Rectal smooth muscle tissue (tissue), 1 donor: ENCODE results near the gene NFU1.
A peak's percentile ranks its signal among the peaks of the same experiment; 100 is the strongest.
"Not testable (repeated sequence)": the region's sequence is repeated elsewhere in the genome, so short reads cannot be mapped to it uniquely, and the experiment has no call there.

Experiments used
- H3K27ac ChIP-seq: one replicate; pipeline ENCODE4 v1.7.0; 2013; ENCODE audit warnings: low read depth, low read length, inconsistent platforms
- H3K27me3 ChIP-seq: one replicate; pipeline ENCODE4 v1.7.0; 2013; ENCODE audit warnings: low read length; ENCODE audit not compliant: control insufficient read depth, insufficient read depth
- H3K36me3 ChIP-seq: one replicate; pipeline ENCODE4 v1.7.0; 2013; ENCODE audit warnings: low read length; ENCODE audit not compliant: control insufficient read depth, insufficient read depth
- H3K4me1 ChIP-seq: one replicate; pipeline ENCODE4 v1.7.0; 2013; ENCODE audit warnings: low read length; ENCODE audit not compliant: control insufficient read depth, insufficient read depth
- H3K4me3 ChIP-seq: one replicate; pipeline ENCODE4 v1.7.0; 2013; ENCODE audit warnings: low read length
- H3K9ac ChIP-seq: one replicate; pipeline ENCODE4 v1.7.0; 2013; ENCODE audit warnings: low read length

NFU1 gene

GRCh38 chr2:69443673-69444072 is 6.4 kb upstream of the NFU1 start:
- not testable (repeated sequence) for H3K27me3 ChIP-seq, H3K4me1 ChIP-seq, H3K4me3 ChIP-seq, H3K36me3 ChIP-seq, H3K9ac ChIP-seq, H3K27ac ChIP-seq

GRCh38 chr2:69439499-69439898 is 2.3 kb upstream of the NFU1 start:
- H3K27ac ChIP-seq, H3K9ac ChIP-seq, H3K27me3 ChIP-seq, H3K4me3 ChIP-seq, H3K36me3 ChIP-seq: not testable (repeated sequence)
- peaks cover 14% of the 10 kb centered on the region for H3K4me1 ChIP-seq

DNA sequence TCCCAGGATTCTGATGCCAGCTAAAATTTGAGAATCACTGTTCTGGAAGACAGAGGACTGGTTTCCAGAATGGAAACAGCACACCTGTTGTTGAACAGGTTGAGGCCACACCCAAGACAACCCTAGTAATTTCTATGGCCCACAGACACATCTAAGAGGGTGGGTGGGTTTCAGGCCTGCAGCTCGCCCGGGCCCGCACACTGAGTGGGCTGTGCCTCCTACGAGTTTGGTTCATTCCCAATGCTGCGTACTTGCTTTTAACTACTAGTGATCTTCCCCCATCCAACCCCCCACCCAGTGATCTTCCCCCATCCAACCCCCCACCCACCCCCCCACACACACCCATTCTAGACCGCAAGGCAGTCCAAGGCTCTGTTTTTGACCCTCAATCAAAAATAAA is 1.3 kb upstream of the NFU1 start:
- Histone ChIP-seq H3K9ac (no peak overlapping the region), H3K27ac (peak overlapping the region; percentile 100), H3K36me3 (no peaks in the 10 kb centered on the region), H3K27me3 (no peaks in the 10 kb centered on the region), H3K4me1 (peaks cover 14% of the 10 kb centered on the region), H3K4me3 (no peak overlapping the region)

DNA sequence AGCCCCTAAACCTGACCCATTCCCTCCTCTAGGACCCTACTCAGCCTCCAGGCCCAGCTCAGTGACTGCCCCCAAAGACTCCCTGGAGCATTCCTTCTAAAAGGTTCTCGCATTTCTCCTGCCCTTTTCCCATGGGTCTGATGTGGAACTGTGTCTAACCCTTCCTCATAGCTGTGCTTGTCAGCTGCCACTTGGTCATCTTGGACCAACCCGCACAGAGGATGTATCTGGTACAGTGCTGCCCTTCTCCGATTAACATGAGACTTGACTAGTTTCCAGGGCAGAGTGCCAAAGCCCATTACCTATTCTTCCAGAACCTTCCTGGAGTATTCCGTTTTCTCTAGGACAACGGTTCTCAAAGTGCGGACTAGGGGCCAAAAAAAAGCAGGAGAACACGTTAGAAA is 518 bp upstream of the NFU1 start:
- H3K9ac ChIP-seq: peak overlapping the region; percentile 68
- H3K36me3 ChIP-seq: no peaks in the 10 kb centered on the region
- H3K4me3 ChIP-seq: peak overlapping the region; percentile 82
- H3K27me3 ChIP-seq: no peaks in the 10 kb centered on the region
- peaks cover 14% of the 10 kb centered on the region for H3K4me1 ChIP-seq
- peak overlapping the region; percentile 100 for H3K27ac ChIP-seq

DNA sequence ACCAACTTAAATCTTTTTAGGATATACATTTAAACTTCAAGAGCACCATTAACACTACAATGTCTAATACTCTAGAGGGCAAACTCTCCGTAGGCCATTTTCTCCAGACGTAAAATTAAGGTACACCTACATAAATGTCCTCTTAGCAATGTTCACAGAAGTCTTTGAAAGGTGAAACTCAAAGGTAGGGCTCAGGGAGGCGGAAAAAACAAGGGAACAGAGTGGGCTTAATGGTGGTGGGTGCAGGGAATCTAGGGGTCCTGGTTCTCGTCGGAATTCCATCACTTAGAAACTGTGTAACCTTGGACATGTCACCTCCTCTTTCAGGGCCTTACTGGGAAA is 668 bp downstream of the NFU1 start:
- peaks cover 14% of the 10 kb centered on the region for H3K4me1 ChIP-seq
- H3K36me3 ChIP-seq: no peaks in the 10 kb centered on the region
- H3K9ac ChIP-seq: peak overlapping the region; percentile 68
- no peaks in the 10 kb centered on the region for H3K27me3 ChIP-seq
- peak overlapping the region; percentile 100 for H3K27ac ChIP-seq
- H3K4me3 ChIP-seq: peak overlapping the region; percentile 82

- Histone ChIP-seq H3K27me3 (no peaks in the 10 kb centered on the region), H3K4me3 (no peak overlapping the region), H3K4me1 (peaks cover 14% of the 10 kb centered on the region), H3K36me3 (peaks cover 5% of the 10 kb centered on the region), H3K9ac (no peak overlapping the region), H3K27ac (no peak overlapping the region)
Observed at GRCh38 chr2:69434753-69435152, 2.5 kb downstream of the NFU1 start.

GRCh38 chr2:69429491-69430183 is 7.6 kb downstream of the NFU1 start:
- H3K36me3 ChIP-seq: peaks cover 7% of the 10 kb centered on the region

DNA sequence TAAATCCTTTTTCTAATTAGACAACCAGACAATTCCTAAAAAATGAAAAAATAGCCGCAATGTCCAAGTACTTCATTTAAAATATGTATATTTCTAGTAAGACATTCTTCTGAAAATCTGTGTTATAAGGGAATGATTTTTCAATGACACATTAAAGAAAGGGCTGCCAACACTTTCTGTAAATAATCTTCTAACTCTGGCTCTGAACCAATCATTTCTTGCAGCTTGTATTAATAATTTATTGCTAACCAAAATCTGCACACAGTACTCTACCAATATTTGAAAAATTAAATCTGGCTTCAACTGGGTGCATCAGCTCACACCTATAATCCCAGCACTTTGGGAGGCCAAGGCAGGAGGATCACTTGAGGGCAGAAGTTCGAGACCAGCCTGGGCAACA is 8.3 kb downstream of the NFU1 start:
- H3K27me3 ChIP-seq: no peaks in the 10 kb centered on the region
- H3K9ac ChIP-seq: no peak overlapping the region
- no peaks in the 10 kb centered on the region for H3K4me1 ChIP-seq
- H3K4me3 ChIP-seq: no peak overlapping the region
- H3K27ac ChIP-seq: no peak overlapping the region
- peaks cover 7% of the 10 kb centered on the region for H3K36me3 ChIP-seq

More at GRCh38 chr2:69429491-69430183, 7.6 kb downstream of the NFU1 start:
- no peaks in the 10 kb centered on the region for H3K4me1 ChIP-seq
- H3K9ac ChIP-seq: no peak overlapping the region
- no peak overlapping the region for H3K4me3 ChIP-seq
- no peak overlapping the region for H3K27ac ChIP-seq
- H3K27me3 ChIP-seq: no peaks in the 10 kb centered on the region

DNA sequence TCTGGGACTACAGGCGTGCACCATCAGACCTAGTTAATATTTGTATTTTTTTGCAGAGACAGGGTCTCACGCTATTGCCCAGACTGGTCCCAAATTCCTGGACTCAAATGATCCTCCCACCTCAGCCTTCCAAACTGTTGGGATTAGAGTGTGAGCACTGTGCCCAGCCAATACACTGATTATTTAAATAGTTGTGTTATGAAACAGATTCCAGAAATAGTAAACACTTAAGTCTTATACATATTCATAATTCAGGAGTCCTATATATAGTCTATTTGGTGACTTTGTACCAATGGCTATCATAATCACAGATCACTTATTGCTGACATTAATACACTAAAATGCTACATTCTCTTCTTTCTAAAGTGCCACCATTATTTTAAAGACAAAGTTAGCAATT is 12.8 kb downstream of the NFU1 start:
- Histone ChIP-seq H3K4me3 (no peak overlapping the region), H3K36me3 (peaks cover 2% of the 10 kb centered on the region), H3K27me3 (no peaks in the 10 kb centered on the region), H3K4me1 (no peaks in the 10 kb centered on the region), H3K27ac (no peak overlapping the region), H3K9ac (no peak overlapping the region)

DNA sequence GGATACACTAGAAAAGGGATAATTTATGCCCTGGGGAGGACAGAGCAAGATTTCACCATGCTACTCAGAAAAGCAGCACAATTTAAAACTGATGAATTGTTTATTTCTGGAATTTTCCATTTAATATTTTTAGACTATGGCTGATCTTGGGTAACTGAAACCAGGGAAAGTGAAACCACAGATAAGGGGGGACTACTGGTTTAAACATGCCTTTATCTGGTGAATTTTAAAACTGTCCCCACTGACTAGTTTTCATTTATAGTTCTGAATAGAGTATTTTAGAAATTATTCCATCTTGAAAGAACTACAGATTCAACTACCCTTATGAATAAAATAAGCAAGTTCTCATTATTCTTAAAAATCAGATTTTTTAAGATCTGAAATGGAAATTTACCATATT is 15.0 kb downstream of the NFU1 start:
- peaks cover 7% of the 10 kb centered on the region for H3K36me3 ChIP-seq
- H3K9ac ChIP-seq: no peak overlapping the region
- no peaks in the 10 kb centered on the region for H3K4me1 ChIP-seq
- no peaks in the 10 kb centered on the region for H3K27me3 ChIP-seq
- H3K4me3 ChIP-seq: no peak overlapping the region
- H3K27ac ChIP-seq: no peak overlapping the region

DNA sequence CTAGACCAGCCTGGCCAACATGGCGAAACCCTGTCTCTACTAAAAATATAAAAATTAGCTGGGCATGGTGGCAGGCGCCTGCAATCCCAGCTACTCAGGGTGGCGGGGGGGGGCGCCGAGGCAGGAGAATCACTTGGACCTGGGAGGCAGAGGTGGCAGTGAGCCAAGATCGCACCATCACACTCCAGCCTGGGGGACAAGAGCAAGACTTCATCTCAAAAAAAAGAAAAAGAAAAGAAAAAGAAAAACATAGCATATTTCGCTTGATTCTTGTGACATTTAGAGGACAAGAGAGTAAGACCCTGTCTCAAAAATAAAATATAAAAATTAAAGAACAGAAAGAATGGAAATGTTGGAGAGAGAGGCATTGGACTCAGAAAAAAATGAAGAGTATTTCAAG is 18.1 kb downstream of the NFU1 start:
- not testable (repeated sequence) for H3K27ac ChIP-seq, H3K27me3 ChIP-seq, H3K4me3 ChIP-seq, H3K36me3 ChIP-seq, H3K9ac ChIP-seq, H3K4me1 ChIP-seq

GRCh38 chr2:69416147-69416546 is 21.1 kb downstream of the NFU1 start:
- H3K4me3 ChIP-seq: no peak overlapping the region
- H3K9ac ChIP-seq: no peak overlapping the region
- no peaks in the 10 kb centered on the region for H3K4me1 ChIP-seq
- H3K27ac ChIP-seq: no peak overlapping the region
- H3K27me3 ChIP-seq: no peaks in the 10 kb centered on the region
- peaks cover 7% of the 10 kb centered on the region for H3K36me3 ChIP-seq

DNA sequence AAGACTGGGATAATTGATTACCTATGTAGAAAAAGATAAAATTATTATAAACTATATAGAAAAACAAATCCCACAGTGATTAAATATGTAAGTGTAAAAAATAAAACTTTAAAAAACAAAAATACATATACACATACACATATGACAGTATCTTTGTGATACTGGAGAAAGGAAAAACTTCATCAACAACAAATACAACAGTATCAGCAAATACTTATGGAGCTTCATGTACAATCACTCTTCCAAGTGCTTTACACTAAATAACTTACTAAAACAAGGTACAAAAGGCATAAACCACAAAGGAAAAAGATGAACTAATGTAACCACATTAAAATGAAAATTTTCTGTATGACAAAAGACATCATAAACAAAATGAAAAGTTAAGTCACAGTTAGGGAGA is 26.1 kb downstream of the NFU1 start:
- no peaks in the 10 kb centered on the region for H3K27me3 ChIP-seq
- H3K4me1 ChIP-seq: no peaks in the 10 kb centered on the region
- H3K4me3 ChIP-seq: no peak overlapping the region
- peaks cover 2% of the 10 kb centered on the region for H3K36me3 ChIP-seq
- no peak overlapping the region for H3K27ac ChIP-seq
- H3K9ac ChIP-seq: no peak overlapping the region
